ENCODE measurements around the gene RAD18.

DNA sequence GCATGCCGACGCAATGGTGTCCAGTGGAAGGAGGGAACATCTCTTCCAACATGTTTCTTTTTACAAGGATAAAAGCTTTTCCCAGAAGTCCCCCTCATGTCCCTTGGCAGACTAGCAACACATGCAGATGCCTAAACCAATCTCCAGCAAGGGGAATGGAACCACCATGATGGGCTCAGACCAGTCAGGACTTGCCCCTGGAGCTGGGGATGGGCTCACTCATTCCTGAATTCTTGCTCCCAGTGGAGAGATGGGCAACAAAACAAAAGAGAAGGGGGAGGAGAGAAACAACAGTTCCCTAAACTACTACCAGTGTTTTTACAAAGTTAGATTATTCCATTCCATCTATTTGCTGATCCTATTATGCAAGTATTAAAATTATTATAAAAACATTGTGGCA lies 117.1 kb downstream of the RAD18 start:
- TF ChIP-seq ZNF565 (CRISPR knock-in tag; conservative IDR thresholded peaks at IDR 0.05; ENCODE audit: low read depth) (no peak), ARNTL (CRISPR knock-in tag; IDR thresholded peaks at IDR 0.05; ENCODE audit: borderline replicate concordance, low read depth) (no peak), SNAI2 (CRISPR knock-in tag; IDR thresholded peaks at IDR 0.05) (no peak), ZNF8 (CRISPR knock-in tag; IDR thresholded peaks at IDR 0.05) (no peak), ZNF70 (CRISPR knock-in tag; IDR thresholded peaks at IDR 0.05) (no peak), TOX (CRISPR knock-in tag; IDR thresholded peaks at IDR 0.05; ENCODE audit: borderline replicate concordance) (no peak), ZFP30 (CRISPR knock-in tag; IDR thresholded peaks at IDR 0.05) (no peak), ZFP3 (CRISPR knock-in tag; IDR thresholded peaks at IDR 0.05) (no peak), ZC3H10 (CRISPR knock-in tag; IDR thresholded peaks at IDR 0.05) (no peak), RARB (CRISPR knock-in tag; IDR thresholded peaks at IDR 0.05) (no peak)
- TF ChIP-seq, protein P1, sequence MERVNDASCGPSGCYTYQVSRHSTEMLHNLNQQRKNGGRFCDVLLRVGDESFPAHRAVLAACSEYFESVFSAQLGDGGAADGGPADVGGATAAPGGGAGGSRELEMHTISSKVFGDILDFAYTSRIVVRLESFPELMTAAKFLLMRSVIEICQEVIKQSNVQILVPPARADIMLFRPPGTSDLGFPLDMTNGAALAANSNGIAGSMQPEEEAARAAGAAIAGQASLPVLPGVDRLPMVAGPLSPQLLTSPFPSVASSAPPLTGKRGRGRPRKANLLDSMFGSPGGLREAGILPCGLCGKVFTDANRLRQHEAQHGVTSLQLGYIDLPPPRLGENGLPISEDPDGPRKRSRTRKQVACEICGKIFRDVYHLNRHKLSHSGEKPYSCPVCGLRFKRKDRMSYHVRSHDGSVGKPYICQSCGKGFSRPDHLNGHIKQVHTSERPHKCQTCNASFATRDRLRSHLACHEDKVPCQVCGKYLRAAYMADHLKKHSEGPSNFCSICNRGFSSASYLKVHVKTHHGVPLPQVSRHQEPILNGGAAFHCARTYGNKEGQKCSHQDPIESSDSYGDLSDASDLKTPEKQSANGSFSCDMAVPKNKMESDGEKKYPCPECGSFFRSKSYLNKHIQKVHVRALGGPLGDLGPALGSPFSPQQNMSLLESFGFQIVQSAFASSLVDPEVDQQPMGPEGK (CRISPR knock-in tag; IDR thresholded peaks at IDR 0.05; ENCODE audit: borderline replicate concordance): no peak

All from SK-N-SH treated with all-trans-retinoic acid at 6 μM for 48 hours (cell line).